Measurements from ENCODE around the gene NEDD4L. TPM values are rescaled to one million over a fixed set of nuclear protein-coding genes. Genes with fewer than 3 reads are reported as not detected.
A peak's percentile ranks its signal among the peaks of the same experiment; 100 is the strongest.
"Not testable (repeated sequence)": the region's sequence is repeated elsewhere in the genome, so short reads cannot be mapped to it uniquely, and the experiment has no call there.

Gene NEDD4L
- total RNA-seq, 1 donor from 2014 or later: 30.9 TPM

DNA sequence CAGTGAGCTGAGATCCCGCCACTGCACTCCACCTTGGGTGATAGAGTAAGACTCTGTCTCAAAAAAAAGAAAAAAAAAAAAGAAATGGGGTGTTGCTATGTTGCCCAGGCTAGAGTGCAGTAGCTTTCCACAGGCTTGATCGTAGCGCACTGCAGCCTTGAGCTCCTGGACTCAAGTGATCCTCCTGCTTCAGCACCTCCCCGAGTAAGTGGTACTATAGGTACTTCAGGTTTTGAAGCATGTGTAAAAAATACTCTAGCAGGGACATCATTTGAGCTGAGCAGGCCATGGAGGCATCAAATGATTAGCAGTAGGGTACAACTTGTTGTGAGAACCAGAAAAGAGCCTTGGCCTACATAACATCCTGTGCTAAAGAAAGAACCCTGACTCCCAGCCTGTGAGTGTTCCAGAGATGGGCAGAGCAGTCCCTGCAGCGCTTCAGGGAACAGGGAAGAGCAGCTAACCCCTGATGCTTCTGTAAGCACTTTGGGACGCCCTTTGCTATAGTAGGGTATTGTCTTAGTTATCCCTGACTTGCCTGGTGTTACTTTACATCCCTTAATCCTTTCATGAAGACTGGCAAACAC, 119.1 kb downstream of the NEDD4L start:
- DNase-seq (ENCODE audit: low spot score): no peak
- intact Hi-C loops (cut with DNase I): no loop called here
- ATAC-seq: no peak

DNA sequence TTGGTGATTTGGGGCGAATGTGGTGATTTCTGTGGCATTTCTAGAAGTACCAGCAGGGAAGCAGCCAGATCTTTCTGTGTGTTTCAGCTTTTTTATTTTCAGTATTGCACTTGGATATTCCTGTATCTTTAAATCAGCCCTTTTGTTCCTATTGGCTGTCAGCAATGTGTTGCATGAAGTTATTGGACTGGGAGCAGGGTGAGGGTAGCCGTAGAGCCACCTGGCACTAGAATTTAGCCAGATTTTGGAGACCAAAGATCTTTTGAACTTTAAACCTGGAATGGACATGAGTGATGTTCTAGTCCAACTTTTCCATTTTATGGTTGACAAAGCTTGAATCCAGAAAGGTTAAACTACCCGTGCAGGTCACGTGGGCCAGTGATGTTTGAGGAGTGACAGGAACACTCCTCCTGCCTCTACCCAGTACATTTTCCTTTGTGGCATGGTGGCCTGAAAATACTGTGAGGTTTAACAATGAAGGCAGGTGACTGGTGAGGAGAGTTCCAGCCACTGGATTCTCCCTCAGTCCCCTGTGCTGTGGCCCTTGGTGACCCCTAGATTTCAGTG, 122.3 kb downstream of the NEDD4L start:
- no peak for DNase-seq (ENCODE audit: low spot score)
- no peak for ATAC-seq
- intact Hi-C loops (cut with DNase I): no loop called here

- intact Hi-C loops (cut with DNase I): no loop called here
- DNase-seq (ENCODE audit: low spot score) (no peak), ATAC-seq (no peak)
These were observed 123.0 kb downstream of the NEDD4L start for GRCh38 chr18:58167073-58167472.

DNA sequence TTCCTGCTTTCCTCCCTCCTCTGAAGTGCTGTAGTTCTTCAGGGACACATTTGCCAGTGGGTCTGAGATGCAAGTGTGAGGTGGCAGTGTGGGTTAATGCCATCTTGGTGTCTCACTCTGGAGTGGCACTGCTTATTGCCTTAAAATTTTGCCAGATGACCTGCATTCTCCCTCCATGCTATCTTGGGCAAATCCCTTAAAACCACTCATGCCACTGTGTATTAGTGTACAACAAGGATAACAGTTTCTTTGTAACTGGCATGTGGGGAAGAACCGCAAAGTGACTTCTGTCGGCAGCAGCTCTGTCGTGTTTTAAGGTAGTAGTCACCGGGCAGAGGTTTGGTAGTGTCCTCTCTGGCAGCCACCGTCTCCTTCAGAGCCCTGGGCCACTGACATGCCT, 124.2 kb downstream of the NEDD4L start:
- no peak for DNase-seq (ENCODE audit: low spot score)
- ATAC-seq: no peak
- intact Hi-C loops (cut with DNase I): no loop called here

- intact Hi-C loops (cut with DNase I): no loop called here
- ATAC-seq (no peak), DNase-seq (ENCODE audit: low spot score) (no peak)
These were observed 125.0 kb downstream of the NEDD4L start for GRCh38 chr18:58168993-58169392.

DNA sequence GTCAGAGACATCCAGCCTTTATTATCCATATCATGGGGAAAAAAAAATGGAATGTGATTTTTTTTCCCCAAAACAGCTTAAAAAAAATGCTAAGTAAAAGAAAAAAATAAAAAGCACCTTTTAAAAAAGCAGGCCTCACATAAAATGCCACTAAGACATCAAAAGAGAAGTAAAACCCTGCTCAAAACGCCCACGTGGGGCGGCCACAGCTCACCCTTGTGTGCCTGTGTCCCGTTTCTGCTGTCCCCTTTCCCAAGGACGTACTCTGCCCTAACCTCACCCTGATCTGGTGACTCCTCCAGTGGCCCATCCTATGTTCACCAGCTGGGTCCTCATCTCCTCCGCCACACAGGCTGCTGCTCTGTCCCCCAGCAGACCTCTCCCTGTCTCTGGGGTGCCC, 125.4 kb downstream of the NEDD4L start:
- intact Hi-C loops (cut with DNase I): no loop called here
- DNase-seq (ENCODE audit: low spot score) (no peak), ATAC-seq (no peak)

GRCh38 chr18:58170036-58170435, 126.0 kb downstream of the NEDD4L start:
- ATAC-seq; DNase-seq (ENCODE audit: low spot score); intact Hi-C loops (cut with DNase I): not testable (repeated sequence)

- no peak for DNase-seq (ENCODE audit: low spot score)
- ATAC-seq: no peak
- intact Hi-C loops (cut with DNase I): no loop called here
These were observed 128.0 kb downstream of the NEDD4L start for GRCh38 chr18:58172031-58172430.

DNA sequence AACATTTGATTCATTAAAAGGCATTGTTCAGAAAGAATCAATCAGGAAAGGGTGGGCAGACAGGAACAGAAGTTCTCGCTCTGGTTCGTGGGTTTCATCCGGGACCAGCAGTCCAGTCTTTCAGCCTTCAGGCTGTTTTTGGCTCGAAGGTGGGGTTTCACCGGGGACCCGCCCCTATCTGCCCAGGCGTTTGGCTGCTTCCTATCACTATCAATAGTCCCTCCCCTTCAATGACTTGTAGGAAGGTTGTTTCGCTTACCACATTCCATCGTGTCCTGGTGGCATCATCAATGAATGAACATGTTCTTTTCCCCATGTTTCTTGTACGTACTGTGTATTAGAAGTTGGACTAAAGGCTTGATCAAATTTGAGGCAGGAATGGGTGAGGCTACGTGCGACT, 130.3 kb downstream of the NEDD4L start:
- intact Hi-C loops (cut with DNase I): no loop called here
- DNase-seq (ENCODE audit: low spot score) (no peak), ATAC-seq (no peak)

DNA sequence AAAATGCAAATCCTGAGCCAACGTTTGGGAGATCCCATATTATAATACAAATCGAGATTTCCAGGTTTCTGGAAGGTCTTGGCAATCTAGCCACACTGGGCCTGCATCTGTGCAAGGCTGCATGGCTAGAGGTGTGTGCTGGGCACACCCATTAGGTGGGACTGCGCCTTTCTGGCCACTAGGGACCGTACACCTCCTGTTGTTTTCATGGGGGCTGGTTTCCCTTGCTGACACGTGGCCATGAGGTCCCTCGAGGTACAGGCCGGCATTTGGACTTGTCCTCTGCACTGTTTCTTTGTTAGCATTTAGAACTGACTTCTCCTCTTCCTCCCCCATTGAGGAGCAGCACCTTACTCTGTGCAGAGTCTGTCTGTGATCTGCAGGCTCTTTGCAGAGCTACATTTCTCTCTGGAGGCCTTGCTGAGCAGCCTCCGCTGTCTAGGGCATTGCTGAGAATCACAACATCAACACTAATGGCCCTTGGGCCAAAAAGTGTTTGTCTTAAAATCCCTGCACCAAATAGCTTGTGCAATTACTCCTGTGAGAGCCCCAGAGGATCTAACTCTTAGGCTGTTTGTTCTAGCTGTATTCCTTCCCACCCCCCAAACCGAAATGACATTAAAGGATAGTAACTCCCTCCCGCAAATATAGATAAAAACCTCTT, 131.2 kb downstream of the NEDD4L start:
- ATAC-seq: peak; percentile 28
- no peak for DNase-seq (ENCODE audit: low spot score)
- intact Hi-C loops (cut with DNase I): no loop called here

DNA sequence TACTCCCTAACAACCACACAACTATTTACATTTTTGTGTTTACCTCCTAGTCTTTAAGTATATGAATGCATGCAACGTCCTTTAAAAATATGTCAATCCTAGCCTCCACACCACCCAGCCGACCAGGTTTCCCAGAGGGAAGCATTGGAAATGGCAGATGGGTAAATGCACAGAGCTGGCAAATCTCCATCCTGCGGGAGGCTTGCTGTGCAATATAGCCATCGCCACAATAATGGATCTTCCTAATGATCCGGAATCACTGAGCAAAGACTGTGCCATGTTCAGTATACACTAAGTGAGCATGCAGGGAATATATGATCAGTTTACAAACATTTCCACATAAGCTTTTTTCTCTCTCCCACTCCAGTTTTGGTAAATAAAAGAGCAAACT, 131.8 kb downstream of the NEDD4L start:
- intact Hi-C loops (cut with DNase I): no loop called here
- ATAC-seq (no peak), DNase-seq (ENCODE audit: low spot score) (no peak)

GRCh38 chr18:58177004-58177717, 133.1 kb downstream of the NEDD4L start:
- no peak for DNase-seq (ENCODE audit: low spot score)
- ATAC-seq: peak; percentile 59
- intact Hi-C loops (cut with DNase I): no loop called here

- no peak for DNase-seq (ENCODE audit: low spot score)
- no peak for ATAC-seq
- intact Hi-C loops (cut with DNase I): no loop called here
These were observed 134.0 kb downstream of the NEDD4L start for GRCh38 chr18:58177896-58178470.

GRCh38 chr18:58178511-58178910, 134.5 kb downstream of the NEDD4L start:
- ATAC-seq (no peak), DNase-seq (ENCODE audit: low spot score) (no peak)
- intact Hi-C loops (cut with DNase I): no loop called here

DNA sequence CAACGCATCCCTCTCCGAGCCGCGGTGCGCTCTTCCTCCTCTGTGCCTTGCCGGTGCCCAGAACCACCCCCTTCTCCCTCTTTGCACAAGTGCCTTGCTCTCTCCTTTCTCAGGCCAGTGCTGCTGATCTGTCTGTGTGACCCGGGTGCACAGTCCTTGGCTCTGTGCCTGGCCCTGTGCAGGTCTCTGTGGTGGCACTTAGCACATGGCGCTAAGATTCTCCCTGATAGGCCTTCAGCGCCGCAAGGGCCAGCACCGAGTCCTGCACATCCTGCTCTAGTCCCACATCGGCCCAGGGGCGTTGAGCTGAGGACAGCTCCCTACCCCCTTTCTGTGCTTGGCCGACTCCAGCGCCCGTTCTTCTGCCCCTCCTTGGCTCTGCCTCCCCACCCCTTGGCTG, 136.1 kb downstream of the NEDD4L start:
- DNase-seq (ENCODE audit: low spot score) (no peak), ATAC-seq (peak; percentile 25)
- intact Hi-C loops (cut with DNase I): no loop called here

GRCh38 chr18:58180738-58181353, 136.8 kb downstream of the NEDD4L start:
- ATAC-seq (no peak), DNase-seq (ENCODE audit: low spot score) (no peak)
- intact Hi-C loops (cut with DNase I): no loop called here

DNA sequence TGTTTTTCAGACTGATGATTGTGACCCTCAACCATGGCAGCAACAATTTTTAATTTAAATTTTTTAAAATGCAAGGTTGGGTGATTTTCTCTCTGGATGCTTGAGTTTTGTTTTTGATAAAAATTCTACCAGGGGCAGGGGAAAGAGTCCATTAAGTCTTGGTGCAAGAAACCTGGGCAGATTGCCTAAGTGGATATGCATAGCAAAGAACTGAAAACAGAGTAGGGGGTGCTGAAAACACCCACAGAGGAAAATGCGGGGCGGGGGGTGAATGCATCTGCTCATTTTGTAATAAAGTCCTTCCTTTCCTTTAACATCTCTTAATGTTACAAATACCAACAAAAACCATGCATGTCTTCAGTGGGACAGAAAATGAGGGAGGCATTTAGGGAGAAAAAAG, 138.0 kb downstream of the NEDD4L start:
- intact Hi-C loops (cut with DNase I): no loop called here
- ATAC-seq: no peak

DNA sequence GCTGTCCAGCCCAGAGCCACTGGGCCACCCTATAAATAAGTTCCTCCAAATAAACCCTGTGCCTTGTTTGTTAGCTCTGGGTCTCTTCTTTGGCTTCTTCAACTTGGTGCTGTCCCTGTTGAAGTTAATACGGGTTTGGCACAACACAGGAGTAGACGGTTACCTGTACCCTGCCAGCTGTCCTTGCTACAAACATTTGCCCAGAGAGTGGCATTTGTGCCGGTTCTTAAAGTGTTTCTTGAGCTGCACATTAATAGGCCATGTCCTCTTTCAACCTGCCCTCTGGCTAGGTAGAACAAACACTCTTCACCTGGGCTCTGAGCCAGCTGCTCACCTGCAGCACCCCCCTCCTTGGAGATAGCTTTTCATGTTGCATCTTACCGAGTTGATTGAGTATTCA, 139.2 kb downstream of the NEDD4L start:
- intact Hi-C loops (cut with DNase I): no loop called here
- DNase-seq (ENCODE audit: low spot score): no peak
- no peak for ATAC-seq

More for the DNA sequence above, 138.0 kb downstream of the NEDD4L start:
- DNase-seq (ENCODE audit: low spot score): no peak

DNA sequence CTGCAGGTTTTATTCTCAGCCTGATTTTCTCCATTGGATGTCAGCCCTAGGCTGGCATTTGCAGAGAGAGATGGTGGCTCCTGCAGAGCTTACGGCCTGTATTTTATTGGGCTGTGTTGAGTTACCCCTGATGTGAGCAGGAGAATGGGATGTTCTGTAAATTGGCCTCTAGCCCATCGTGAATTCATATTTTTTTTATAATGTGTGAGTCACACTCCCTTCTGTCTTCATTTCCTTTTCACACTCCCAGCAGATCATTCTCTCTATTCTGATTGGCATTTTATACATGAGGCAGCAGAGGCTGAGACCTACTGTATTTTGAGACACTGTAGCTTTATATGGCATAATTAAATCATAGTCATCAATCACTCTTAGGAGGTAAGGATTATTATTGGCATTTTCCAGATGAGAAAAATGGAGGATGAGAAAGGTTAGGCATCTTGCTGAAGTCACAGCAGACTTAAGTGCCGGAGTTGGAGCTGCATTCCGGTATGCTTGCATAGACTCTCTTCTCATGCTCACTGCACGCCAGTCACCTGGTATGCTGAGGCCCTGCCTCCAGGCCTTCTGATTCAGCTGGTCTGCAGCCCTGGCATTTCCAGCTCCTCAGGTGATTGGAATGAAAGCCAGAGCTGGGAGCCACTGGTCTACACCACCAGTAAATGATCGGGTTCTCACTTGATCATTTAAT, 142.4 kb downstream of the NEDD4L start:
- ATAC-seq (no peak), DNase-seq (ENCODE audit: low spot score) (no peak)
- intact Hi-C loops (cut with DNase I): no loop called here
